Stomach (tissue), 9 donors: Measurements from ENCODE around the gene PLA2G4A. TPM values are rescaled to one million over a fixed set of nuclear protein-coding genes. Genes with fewer than 3 reads are reported as not detected.

Source experiments
- DNase-seq, 2 donors: peaks; one replicate each; pipeline versions ENCODE4 v3.0.0 to v3.0.0-alpha.2; 2013 to 2019
- H3K27ac ChIP-seq, 5 donors: fragments of 200-600 bp in 4 of 5; sonication (generic) in 4 of 5; one replicate each; pipeline ENCODE4 v1.5.1; 2013 to 2019; ENCODE audit warnings: mild to moderate bottlenecking in 1 of 5, moderate library complexity in 1 of 5
- H3K27me3 ChIP-seq, 3 donors: fragments of 200-600 bp; sonication (generic); one replicate each; pipeline ENCODE4 v1.5.1; 2017 to 2019; ENCODE audit warnings: mixed run types in 1 of 3
- H3K36me3 ChIP-seq, 4 donors: fragments of 200-600 bp; sonication (generic); 1 replicate in 3 of 4; 2 replicates in 1 of 4; pipeline ENCODE4 v1.5.1; 2016 to 2019
- H3K4me1 ChIP-seq, 4 donors: fragments of 200-600 bp; sonication (generic); one replicate each; pipeline ENCODE4 v1.5.1; 2016 to 2019
- H3K4me3 ChIP-seq, 4 donors: fragments of 200-600 bp; sonication (generic) in 3 of 4; one replicate each; pipeline ENCODE4 v1.5.1; 2016 to 2019; ENCODE audit warnings: mild to moderate bottlenecking in 1 of 4
- H3K9me3 ChIP-seq, 4 donors: fragments of 200-600 bp; sonication (generic); one replicate each; pipeline ENCODE4 v1.5.1; 2016 to 2019
- CTCF ChIP-seq, 7 experiments: fragments of 450-650 bp in 4 of 7; fragments of 200-600 bp in 3 of 7; sonication (generic) in 3 of 7; IDR thresholded peaks; one replicate each; pipeline ENCODE4 v1.5.1; 2016 to 2019; ENCODE audit warnings: antibody characterized with exemption in 7 of 7, control low read depth in 2 of 7, mild to moderate bottlenecking in 1 of 7
- EP300 ChIP-seq: sonication (generic); formaldehyde crosslinking; IDR thresholded peaks from one replicate; pipeline ENCODE4 v1.6.1; 2017; ENCODE audit warnings: antibody characterized with exemption
- POLR2A ChIP-seq, 4 donors: fragments of 450-650 bp; IDR thresholded peaks; one replicate each; pipeline ENCODE4 v1.6.1; 2016; ENCODE audit warnings: antibody characterized with exemption in 4 of 4, control low read depth in 2 of 4, mild to moderate bottlenecking in 1 of 4, moderate library complexity in 1 of 4
- POLR2AphosphoS5 ChIP-seq, 3 donors: sonication (generic); formaldehyde crosslinking; IDR thresholded peaks; one replicate each; pipeline ENCODE4 v1.6.1; 2016; ENCODE audit warnings: antibody characterized with exemption in 3 of 3
- WGBS, 5 donors: extraction: QIAGEN DNeasy Blood & Tissue Kit in 3 of 5; methylation state at CpG; one replicate each; pipeline versions ENCODE4 v1.1.5 to v1.1.7; 2013 to 2018; 5-methylcytosine and 5-hydroxymethylcytosine counted together
- intact Hi-C: fragments of 100-400 bp; cut with DNase I; formaldehyde crosslinking; loops from one replicate; pipeline ENCODE4 v1.15.1; 2023; ENCODE audit warnings: low total_unique reads
- polyA plus RNA-seq, 3 donors: library from polyadenylated mRNA; stranded (reverse); fragments of 200-250 nt; gene quantifications; one replicate each; pipeline ENCODE4 v1.2.3, GENCODE V29; 2013
- total RNA-seq, 5 donors: library from RNA; depleted of rRNA; stranded (reverse); fragments of >200 nt; gene quantifications; one replicate each; pipeline versions ENCODE4 v1.1.0 to v1.2.3, GENCODE V29; 2014 to 2016
- donor health status: healthy with polysubstance abuse.
- donor health status: Bipolar disorder and iron deficiency.
- donor health status: healthy.

Gene PLA2G4A
- total and polyA plus RNA-seq, 8 donors = 2.2 to 17.8 (median 6.8) TPM

- Histone ChIP-seq H3K4me1 (peaks cover 0 to 29% (median 6%) of the 10 kb centered on the region in 4 donors), H3K27ac (no peak overlapping the region), H3K36me3 (no peaks in the 10 kb centered on the region), H3K4me3 (no peak overlapping the region), H3K27me3 (no peaks in the 10 kb centered on the region), H3K9me3 (no peaks in the 10 kb centered on the region)
- 61 to 79% (median 70%) methylated on average over 4 of the region's 4 CpGs for WGBS, 5 donors
- no peak for DNase-seq
- TF ChIP-seq EP300 = no peak
- TF ChIP-seq POLR2AphosphoS5 (IDR thresholded peaks at IDR 0.05) = no peak
- no peak for TF ChIP-seq POLR2A (IDR thresholded peaks at IDR 0.05)
- no peak for TF ChIP-seq CTCF (IDR thresholded peaks at IDR 0.05)
- intact Hi-C loops = no loop called here
Observed at GRCh38 chr1:186842547-186842946, 13.8 kb downstream of the PLA2G4A start.

GRCh38 chr1:186843226-186843625 is 14.5 kb downstream of the PLA2G4A start:
- Histone ChIP-seq H3K36me3 (no peaks in the 10 kb centered on the region), H3K27me3 (no peaks in the 10 kb centered on the region), H3K27ac (no peak overlapping the region), H3K9me3 (no peaks in the 10 kb centered on the region), H3K4me3 (no peak overlapping the region), H3K4me1 (peaks cover 0 to 29% (median 12%) of the 10 kb centered on the region in 4 donors)
- intact Hi-C loops = no loop called here
- TF ChIP-seq CTCF (IDR thresholded peaks at IDR 0.05) (no peak), POLR2AphosphoS5 (IDR thresholded peaks at IDR 0.05) (no peak)
- no peak for DNase-seq
- WGBS, 5 donors = 58 to 74% (median 66%) methylated on average over 2 of the region's 2 CpGs

- H3K36me3 ChIP-seq = no peaks in the 10 kb centered on the region
- TF ChIP-seq EP300 = no peak
- TF ChIP-seq CTCF (IDR thresholded peaks at IDR 0.05) = no peak
- no peak for TF ChIP-seq POLR2A (IDR thresholded peaks at IDR 0.05)
- TF ChIP-seq POLR2AphosphoS5 (IDR thresholded peaks at IDR 0.05) = no peak
- no peak for DNase-seq
- 93 to 96% (median 95%) methylated on average over 2 of the region's 2 CpGs for WGBS, 5 donors
- H3K9me3 ChIP-seq = no peaks in the 10 kb centered on the region
- intact Hi-C loops = no loop called here
- H3K27ac ChIP-seq = no peak overlapping the region
- peaks cover 0 to 29% (median 16%) of the 10 kb centered on the region in 4 donors for H3K4me1 ChIP-seq
- H3K4me3 ChIP-seq = no peak overlapping the region
- no peaks in the 10 kb centered on the region for H3K27me3 ChIP-seq
Observed at GRCh38 chr1:186843931-186844330, 15.2 kb downstream of the PLA2G4A start.

- no peak for TF ChIP-seq POLR2AphosphoS5 (IDR thresholded peaks at IDR 0.05)
- TF ChIP-seq EP300 = no peak
- TF ChIP-seq POLR2A (IDR thresholded peaks at IDR 0.05) = no peak
- TF ChIP-seq CTCF (IDR thresholded peaks at IDR 0.05) = no peak
- 39 to 56% (median 47%) methylated on average over 3 of the region's 3 CpGs for WGBS, 5 donors
- no peaks in the 10 kb centered on the region for H3K27me3 ChIP-seq
- intact Hi-C loops = no loop called here
- no peak overlapping the region for H3K27ac ChIP-seq
- H3K4me3 ChIP-seq = no peak overlapping the region
- H3K4me1 ChIP-seq = peaks cover 0 to 31% (median 14%) of the 10 kb centered on the region in 4 donors
- no peaks in the 10 kb centered on the region for H3K36me3 ChIP-seq
- DNase-seq = no peak
- no peaks in the 10 kb centered on the region for H3K9me3 ChIP-seq
Observed at GRCh38 chr1:186845576-186846210, 16.9 kb downstream of the PLA2G4A start.
